NCI-H2171 (cell line): Measurements from ENCODE around the gene ZNF804A.
A peak's percentile ranks its signal among the peaks of the same experiment; 100 is the strongest.

Experiments
- DNase-seq: peaks from one replicate; lab custom pipeline; 2025; lab: John Stamatoyannopoulos, UW

Gene ZNF804A

DNA sequence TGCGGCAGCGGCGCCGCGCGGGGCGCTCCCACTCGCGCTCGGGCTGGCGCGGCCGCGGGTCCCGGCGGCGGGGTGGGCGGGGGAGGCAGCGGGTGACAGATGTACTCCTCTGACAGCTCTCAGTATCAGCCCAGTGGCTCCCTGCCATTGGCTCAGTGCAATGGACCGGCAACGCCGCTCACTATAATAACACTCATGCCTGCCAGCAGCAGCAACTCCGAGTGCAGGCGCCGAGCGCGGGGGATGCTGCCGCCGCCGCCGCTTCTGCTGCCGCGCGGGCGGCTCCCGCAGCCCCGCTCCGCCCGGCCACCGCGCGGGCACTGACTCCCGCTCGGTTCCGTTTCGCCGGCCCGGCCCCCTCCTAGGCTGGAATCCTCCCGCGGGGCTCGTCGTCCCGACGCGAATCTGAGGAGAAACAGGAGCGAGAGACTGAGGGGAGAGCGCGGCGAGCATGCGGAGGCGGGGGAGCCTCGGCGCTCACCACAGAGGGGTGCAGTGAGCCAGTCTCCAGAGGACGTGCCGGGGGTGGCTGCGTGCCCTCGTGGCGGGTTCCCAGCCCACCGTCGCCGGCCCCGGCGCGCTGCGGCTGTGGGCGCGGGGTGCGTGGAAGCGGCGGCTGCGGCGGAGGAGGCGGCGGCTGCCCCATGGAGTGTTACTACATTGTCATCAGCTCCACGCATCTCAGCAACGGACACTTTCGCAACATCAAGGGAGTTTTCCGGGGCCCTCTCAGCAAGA lies at the start of gene ZNF804A:
Gene ZNF804A, plus strand, starts transcription at position 214 of the 738 bp plus-strand sequence. Its CDS starts 431 bp downstream, at position 645.
- peak; percentile 74 for DNase-seq

DNA sequence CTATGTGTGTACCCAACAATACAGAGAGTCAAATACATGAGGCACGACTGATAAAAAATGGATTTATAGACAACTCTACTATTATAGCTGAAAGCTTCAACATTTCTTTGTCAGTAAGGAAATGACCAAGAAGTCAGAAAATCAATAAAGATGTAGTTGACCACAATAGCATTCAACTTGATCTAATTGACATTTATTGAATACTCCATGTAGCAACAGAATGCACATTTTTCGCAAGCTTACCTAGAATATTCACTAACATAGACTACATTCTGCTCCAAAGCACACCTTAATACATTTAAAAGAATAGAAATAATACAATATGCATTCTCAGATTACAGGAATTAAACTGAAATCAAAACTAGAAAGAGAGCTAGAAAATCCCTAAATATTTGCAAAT lies 49.2 kb upstream of the ZNF804A start:
- no peak for DNase-seq

DNA sequence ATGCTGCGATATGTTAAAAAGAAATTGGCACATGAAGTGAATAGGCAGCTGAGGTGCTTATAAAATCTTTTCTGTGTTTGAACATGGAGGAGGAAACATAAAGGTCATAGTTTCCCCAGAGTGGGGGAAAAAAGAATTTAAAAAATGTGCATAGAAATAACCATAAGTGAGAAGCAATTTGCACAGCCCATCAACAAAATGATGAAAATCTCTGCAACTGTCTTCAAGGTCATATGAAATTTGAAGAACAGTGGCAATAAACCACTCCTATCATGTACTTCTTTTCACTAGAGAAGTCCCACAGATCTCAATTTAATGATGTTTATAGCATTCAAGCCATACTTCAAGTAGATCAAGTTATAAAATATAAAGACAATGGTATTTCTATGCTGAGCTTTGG lies 46.7 kb upstream of the ZNF804A start:
- no peak for DNase-seq

DNA sequence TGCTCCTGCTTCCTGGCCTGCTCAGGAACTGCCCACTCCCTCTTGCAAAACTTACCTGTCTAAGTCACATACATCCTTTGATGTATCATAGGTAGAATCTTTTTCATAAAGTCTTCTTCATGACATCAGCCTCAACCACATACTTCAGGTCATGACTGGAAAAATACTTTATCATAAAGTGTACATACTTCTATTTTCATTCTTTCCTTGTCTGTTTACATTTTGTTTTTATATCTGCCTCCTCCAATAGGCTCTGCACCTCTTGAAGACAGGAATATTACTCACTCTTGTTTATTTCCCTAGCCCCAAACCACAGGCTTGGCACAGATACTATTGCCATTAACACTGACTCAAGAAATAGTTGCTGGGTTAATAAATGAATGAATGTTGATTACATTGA lies 43.6 kb upstream of the ZNF804A start:
- DNase-seq, result no peak

DNA sequence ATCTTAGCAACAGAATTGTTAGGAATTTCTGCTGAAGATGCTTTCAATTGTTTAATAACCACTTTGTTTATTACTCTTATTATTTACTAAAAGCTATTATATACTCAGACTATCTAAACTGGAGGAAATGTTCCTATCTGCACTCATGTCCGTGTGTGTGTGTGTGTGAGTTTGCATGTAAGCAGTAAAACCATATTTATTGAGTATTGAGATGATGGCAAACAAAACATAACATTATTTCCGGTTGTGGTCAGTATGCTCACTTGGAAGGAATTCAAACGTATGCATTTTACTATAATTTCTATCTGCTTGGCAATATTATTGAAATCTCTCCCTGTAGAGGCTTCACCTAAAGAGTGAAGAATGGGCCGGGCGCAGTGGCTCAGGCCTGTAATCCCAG lies 43.0 kb upstream of the ZNF804A start:
- no peak for DNase-seq

- no peak for DNase-seq
These were observed 41.7 kb upstream of the ZNF804A start for GRCh38 chr2:184556639-184557038.

DNA sequence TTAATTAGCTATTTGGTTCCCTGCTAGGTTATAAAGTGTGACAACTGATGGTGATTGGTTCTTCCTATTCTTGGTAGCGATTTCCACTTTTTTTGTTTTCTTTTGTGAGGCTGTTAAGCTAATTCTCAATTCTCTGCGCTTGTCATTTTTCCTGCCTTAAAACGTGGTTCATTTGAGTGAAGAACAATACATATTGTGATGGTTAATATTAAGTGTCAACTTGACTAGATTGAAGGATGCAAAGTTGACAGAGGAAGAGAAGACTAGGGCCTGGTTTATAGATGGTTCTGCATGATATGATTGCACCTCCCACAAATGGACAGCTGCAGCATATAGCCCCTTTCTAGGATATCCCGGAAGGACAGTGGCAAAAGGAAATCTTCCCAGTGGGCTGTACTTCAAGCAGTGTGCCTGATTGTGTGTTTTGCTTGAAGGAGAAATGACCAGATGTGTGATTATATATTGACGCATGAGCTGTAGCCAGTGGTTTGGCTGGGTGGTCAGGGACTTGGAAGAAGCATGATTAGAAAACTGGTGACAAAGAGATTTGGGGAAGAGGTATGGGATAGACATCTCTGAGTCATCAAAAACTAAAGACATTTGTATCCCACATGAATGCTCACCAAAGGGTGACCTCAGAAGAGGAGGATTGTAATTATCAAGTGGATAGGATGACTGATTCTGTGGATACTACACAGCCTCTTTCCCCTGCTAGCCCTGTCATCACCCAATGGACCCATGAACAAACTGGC lies 39.4 kb upstream of the ZNF804A start:
- DNase-seq, result no peak

- DNase-seq, result no peak
These were observed 37.7 kb upstream of the ZNF804A start for GRCh38 chr2:184560603-184561002.

- no peak for DNase-seq
These were observed 35.8 kb upstream of the ZNF804A start for GRCh38 chr2:184562532-184562931.

- DNase-seq, result no peak
These were observed 34.2 kb upstream of the ZNF804A start for GRCh38 chr2:184564092-184564491.

DNA sequence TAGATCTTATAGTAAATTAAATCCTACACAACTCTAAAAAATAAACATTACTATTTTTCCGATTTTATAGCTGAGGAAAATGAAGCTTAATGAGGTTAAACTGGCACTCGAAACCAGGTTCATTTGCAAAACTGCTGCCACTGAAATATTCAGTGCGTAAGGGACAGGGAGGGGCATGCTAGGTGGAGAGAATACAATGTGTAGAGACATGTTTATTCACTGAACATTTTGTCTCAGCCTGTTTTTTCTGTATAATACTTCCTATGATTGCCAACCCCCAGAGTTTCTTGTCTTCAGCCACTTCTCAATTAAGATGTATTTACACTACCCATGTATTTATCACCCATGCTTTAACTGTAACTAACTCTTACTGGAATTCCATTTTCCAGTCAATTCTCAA lies 31.6 kb upstream of the ZNF804A start:
- DNase-seq, result no peak

- DNase-seq, result no peak
These were observed 21.3 kb upstream of the ZNF804A start for GRCh38 chr2:184577056-184577455.

- DNase-seq, result no peak
These were observed 20.6 kb upstream of the ZNF804A start for GRCh38 chr2:184577743-184578142.

- DNase-seq, result no peak
These were observed 19.1 kb upstream of the ZNF804A start for GRCh38 chr2:184579226-184579625.

GRCh38 chr2:184581391-184581790 lies 16.9 kb upstream of the ZNF804A start:
- DNase-seq, result no peak

DNA sequence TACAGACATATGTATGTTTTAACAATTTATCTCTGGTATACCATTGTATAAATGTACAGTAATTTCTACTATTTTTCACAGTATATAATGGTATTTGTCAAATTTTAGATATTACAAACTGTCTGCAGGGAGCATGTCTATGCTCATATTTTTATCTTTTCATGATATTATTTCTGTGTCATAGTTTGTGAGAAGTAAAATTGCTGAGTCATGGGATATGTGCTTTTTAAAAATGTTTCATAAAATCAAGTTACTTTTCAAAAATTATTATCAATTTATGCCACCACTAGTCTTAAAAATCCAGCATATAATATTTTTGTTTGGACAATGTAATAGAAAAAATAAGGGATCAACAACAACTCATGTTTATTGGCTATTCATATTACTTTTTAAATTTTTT lies 9.1 kb upstream of the ZNF804A start:
- DNase-seq, result no peak

GRCh38 chr2:184596819-184597411 lies 1.4 kb upstream of the ZNF804A start:
- no peak for DNase-seq

- DNase-seq, result no peak
These were observed 748 bp upstream of the ZNF804A start for GRCh38 chr2:184597571-184597991.

DNA sequence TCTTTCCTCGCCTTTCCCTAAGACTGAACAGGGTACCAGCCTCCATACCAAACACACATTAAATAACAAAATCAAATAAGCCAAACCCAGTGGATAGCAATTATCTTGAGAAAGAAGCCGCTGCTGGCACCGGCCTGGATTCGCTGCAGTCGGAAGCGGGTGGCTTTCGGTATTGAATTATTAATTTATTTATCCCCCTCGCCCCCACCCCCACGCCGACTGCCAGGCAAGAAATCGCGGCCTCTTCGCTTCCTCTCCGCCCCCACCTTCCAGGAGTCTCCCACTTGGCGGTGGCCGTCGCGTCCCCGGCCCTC lies 370 bp upstream of the ZNF804A start:
- no peak for DNase-seq

GRCh38 chr2:184599054-184599871 lies 934 bp downstream of the ZNF804A start:
- peak; percentile 7 for DNase-seq

DNA sequence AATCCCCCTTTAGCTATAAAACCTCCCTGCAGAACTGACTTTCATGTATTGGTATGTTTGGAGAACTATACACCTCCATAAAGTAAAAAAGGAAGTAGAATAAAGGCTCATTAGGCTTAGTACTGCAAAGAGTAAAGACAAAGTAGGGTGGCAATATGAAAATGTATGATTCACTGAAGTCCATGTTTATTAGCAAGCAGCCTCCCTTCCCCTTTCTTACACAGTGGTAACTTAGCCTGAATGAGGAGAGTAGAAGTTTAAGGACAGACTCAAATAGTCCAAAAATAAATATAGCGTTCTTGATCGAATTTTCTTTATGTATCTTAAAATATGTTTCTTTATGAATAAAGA lies 1.5 kb downstream of the ZNF804A start:
- no peak for DNase-seq

- DNase-seq, result no peak
These were observed 4.4 kb downstream of the ZNF804A start for GRCh38 chr2:184602734-184603133.

GRCh38 chr2:184610891-184611290 lies 12.6 kb downstream of the ZNF804A start:
- no peak for DNase-seq
